K562 (cell line): ENCODE measurements around the gene FGD6. TPM values are rescaled to one million over a fixed set of nuclear protein-coding genes. Genes with fewer than 3 reads are reported as not detected.

ENCODE experiments used
- C11orf30 ChIP-seq: fragments of 450-650 bp; IDR thresholded peaks from 2 replicates; pipeline ENCODE4 v1.6.1; 2016; ENCODE audit warnings: low read depth, mild to moderate bottlenecking
- CREB1 ChIP-seq, 2 experiments: sonication (generic) in 1 of 2; formaldehyde crosslinking in 1 of 2; IDR thresholded peaks; 2 replicates each; pipeline versions ENCODE4 v1.6.1 to v1.8.0; 2012 to 2022; ENCODE audit warnings: inconsistent platforms in 1 of 2, mild to moderate bottlenecking in 1 of 2, missing genetic modification reagents in 1 of 2, moderate library complexity in 1 of 2
- E2F4 ChIP-seq: sonication (generic); formaldehyde crosslinking; IDR thresholded peaks from 2 replicates; pipeline ENCODE4 v1.8.0; 2022; ENCODE audit warnings: mild to moderate bottlenecking, low read depth, missing genetic modification reagents
- MAFF ChIP-seq: IDR thresholded peaks from 2 replicates; pipeline ENCODE4 v1.6.1; 2012; ENCODE audit warnings: low read length, improper control_type of control experiment
- MBD2 ChIP-seq: sonication (generic); IDR thresholded peaks from 2 replicates; pipeline ENCODE4 v1.6.1; 2016; ENCODE audit warnings: low read depth, borderline replicate concordance
- SMC3 ChIP-seq: conservative IDR thresholded peaks from 2 replicates; pipeline ENCODE4 v1.6.1; 2011; ENCODE audit warnings: low read depth, low read length, improper control_type of control experiment; ENCODE audit not compliant: insufficient read depth
- TOE1 ChIP-seq, 2 experiments: fragments of 450-650 bp in 1 of 2; sonication (generic) in 1 of 2; formaldehyde crosslinking in 1 of 2; IDR thresholded peaks; 2 replicates each; pipeline versions ENCODE4 v1.7.1 to v1.8.0; 2016 to 2022; ENCODE audit warnings: borderline replicate concordance in 2 of 2, mild to moderate bottlenecking in 2 of 2, antibody characterized with exemption in 1 of 2, inconsistent platforms in 1 of 2, low read depth in 1 of 2, missing genetic modification reagents in 1 of 2, moderate library complexity in 1 of 2
- ZHX1 ChIP-seq: fragments of 150-350 bp; conservative IDR thresholded peaks from 2 replicates; pipeline ENCODE4 v1.6.1; 2014; ENCODE audit warnings: low read length
- ZNF316 ChIP-seq: fragments of 450-650 bp; IDR thresholded peaks from 2 replicates; pipeline ENCODE4 v1.6.1; 2016
- polyA plus RNA-seq, 8 experiments: library from polyadenylated mRNA; depleted of rRNA in 4 of 8; stranded (reverse) in 5 of 8; unstranded in 3 of 8; fragments of >200 nt; fragmentation: Nextera tagmentation in 2 of 8; fragmentation: Illumina TruSeq in 1 of 8; extraction: Ambion mirVana in 2 of 8; extraction: Trizol in 1 of 8; gene quantifications; 2 replicates each; pipeline versions ENCODE4 v1.2.1 to v1.2.3, GENCODE V29; 2011 to 2014; ENCODE audit warnings: inconsistent platforms in 1 of 8, missing spikeins in 1 of 8
- total RNA-seq, 7 experiments: library from RNA; depleted of rRNA in 6 of 7; stranded (reverse); fragments of >200 nt in 6 of 7; fragmentation: Illumina TruSeq in 2 of 7; extraction: Trizol in 2 of 7; gene quantifications; 2 replicates each; pipeline versions ENCODE4 v1.2.1 to v1.2.3, GENCODE V29; 2011 to 2021; ENCODE audit warnings: low replicate concordance in 1 of 7
- TF ChIP-seq, protein P1 (sequence below), 2 experiments: fragments of 450-650 bp; IDR thresholded peaks; 2 replicates each; pipeline ENCODE4 v1.6.1; 2016; ENCODE audit warnings: mild to moderate bottlenecking in 2 of 2, borderline replicate concordance in 1 of 2, low read depth in 1 of 2, moderate library complexity in 1 of 2
- TF ChIP-seq, protein P2 (sequence below): sonication (generic); formaldehyde crosslinking; IDR thresholded peaks from 2 replicates; pipeline ENCODE4 v1.8.0; 2022; ENCODE audit warnings: missing genetic modification reagents, mild to moderate bottlenecking, moderate library complexity, borderline replicate concordance

The FGD6 gene
- total and polyA plus RNA-seq, 9 of the 15 experiments (the other 6 are each of a cell fraction or from before 2014, with no cell fraction given), result 1.5 to 11.1 (median 5.8) TPM

- TF ChIP-seq, protein P1, sequence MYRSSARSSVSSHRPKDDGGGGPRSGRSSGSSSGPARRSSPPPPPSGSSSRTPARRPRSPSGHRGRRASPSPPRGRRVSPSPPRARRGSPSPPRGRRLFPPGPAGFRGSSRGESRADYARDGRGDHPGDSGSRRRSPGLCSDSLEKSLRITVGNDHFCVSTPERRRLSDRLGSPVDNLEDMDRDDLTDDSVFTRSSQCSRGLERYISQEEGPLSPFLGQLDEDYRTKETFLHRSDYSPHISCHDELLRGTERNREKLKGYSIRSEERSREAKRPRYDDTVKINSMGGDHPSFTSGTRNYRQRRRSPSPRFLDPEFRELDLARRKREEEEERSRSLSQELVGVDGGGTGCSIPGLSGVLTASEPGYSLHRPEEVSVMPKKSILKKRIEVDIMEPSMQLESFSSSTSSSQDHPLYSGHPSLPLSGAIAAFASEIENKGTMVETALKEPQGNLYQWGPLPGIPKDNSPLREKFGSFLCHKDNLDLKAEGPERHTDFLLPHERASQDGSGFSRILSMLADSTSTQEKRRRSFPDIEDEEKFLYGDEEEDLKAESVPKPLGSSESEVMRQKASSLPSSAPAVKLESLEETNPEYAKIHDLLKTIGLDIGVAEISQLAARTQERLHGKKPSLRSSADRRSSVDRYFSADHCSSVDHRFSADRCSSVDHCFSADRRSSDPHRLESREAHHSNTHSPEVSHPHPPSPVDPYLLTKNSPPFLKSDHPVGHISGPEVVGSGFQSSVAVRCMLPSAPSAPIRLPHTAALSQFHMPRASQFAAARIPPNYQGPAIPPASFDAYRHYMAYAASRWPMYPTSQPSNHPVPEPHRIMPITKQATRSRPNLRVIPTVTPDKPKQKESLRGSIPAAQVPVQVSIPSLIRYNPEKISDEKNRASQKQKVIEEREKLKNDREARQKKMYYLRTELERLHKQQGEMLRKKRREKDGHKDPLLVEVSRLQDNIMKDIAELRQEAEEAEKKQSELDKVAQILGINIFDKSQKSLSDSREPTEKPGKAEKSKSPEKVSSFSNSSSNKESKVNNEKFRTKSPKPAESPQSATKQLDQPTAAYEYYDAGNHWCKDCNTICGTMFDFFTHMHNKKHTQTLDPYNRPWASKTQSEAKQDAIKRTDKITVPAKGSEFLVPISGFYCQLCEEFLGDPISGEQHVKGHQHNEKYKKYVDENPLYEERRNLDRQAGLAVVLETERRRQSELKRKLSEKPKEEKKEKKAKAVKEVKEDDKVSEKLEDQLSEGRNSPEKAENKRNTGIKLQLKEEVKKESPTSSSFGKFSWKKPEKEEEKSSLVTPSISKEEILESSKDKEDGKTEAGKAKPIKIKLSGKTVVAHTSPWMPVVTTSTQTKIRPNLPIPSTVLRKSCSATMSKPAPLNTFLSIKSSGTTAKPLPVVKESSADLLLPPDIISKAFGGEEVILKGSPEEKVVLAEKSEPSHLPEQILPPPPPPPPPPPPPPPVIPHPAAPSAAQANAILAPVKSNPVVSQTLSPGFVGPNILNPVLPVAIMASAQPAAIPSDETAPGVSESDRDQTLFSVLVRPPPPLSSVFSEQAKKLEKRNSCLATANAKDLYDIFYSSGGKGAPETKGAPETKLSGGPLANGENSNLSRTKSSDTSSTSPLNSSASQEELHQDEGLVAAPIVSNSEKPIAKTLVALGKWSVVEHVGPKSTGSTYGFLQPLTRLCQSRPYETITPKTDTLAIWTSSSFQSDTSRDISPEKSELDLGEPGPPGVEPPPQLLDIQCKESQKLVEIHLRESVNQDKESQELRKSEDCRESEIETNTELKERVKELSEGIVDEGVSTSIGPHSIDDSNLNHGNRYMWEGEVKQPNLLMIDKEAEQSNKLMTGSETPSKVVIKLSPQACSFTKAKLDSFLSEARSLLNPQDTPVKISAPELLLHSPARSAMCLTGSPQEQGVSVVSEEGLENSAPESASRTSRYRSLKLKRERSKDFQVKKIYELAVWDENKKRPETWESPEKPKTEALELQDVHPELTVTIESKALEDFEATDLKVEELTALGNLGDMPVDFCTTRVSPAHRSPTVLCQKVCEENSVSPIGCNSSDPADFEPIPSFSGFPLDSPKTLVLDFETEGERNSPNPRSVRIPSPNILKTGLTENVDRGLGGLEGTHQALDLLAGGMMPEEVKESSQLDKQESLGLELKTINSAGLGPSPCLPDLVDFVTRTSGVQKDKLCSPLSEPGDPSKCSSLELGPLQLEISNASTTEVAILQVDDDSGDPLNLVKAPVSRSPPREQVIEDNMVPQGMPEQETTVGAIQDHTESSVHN (IDR thresholded peaks at IDR 0.05; ENCODE audit: borderline replicate concordance in 1 of 2, low read depth in 1 of 2), result no peak
- TF ChIP-seq, protein P2, sequence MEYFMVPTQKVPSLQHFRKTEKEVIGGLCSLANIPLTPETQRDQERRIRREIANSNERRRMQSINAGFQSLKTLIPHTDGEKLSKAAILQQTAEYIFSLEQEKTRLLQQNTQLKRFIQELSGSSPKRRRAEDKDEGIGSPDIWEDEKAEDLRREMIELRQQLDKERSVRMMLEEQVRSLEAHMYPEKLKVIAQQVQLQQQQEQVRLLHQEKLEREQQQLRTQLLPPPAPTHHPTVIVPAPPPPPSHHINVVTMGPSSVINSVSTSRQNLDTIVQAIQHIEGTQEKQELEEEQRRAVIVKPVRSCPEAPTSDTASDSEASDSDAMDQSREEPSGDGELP (CRISPR knock-in tag), result peak; percentile 94
- TF ChIP-seq ZNF316 (0 out of 2 replicates have a peak, but pooled peaks have one; percentile 45), C11orf30 (0 out of 2 replicates have a peak, but pooled peaks have one; percentile 22), SMC3 (no peak), E2F4 (CRISPR knock-in tag) (no peak), MBD2 (0 out of 2 replicates have a peak, but pooled peaks have one; percentile 23), TOE1 (IDR thresholded peaks at IDR 0.05; ENCODE audit: borderline replicate concordance) (no peak), TOE1 (CRISPR knock-in tag; IDR thresholded peaks at IDR 0.05; ENCODE audit: borderline replicate concordance, low read depth) (no peak), ZHX1 (no peak), MAFF (peak; percentile 27; the same call in 1 of the 2 replicates), CREB1 (IDR thresholded peaks at IDR 0.05) (0 out of 2 replicates have a peak, but pooled peaks have one; percentile 1), CREB1 (CRISPR knock-in tag; IDR thresholded peaks at IDR 0.05) (no peak)
Measured at GRCh38 chr12:95100264-95101190, 116.7 kb downstream of the FGD6 start (continued).
